GM21381 (cell line): ENCODE data around the gene HINT2.

Experiments used
- ATAC-seq: cut with Tn5 transposase; IDR thresholded peaks from one replicate; pipeline ENCODE4 v1.9.1; 2021; ENCODE audit warnings: mild to moderate bottlenecking, moderate library complexity; ENCODE audit not compliant: unreplicated experiment

HINT2 gene

GRCh38 chr9:35841645-35841900, 26.7 kb upstream of the HINT2 start:
- ATAC-seq, result no peak

DNA sequence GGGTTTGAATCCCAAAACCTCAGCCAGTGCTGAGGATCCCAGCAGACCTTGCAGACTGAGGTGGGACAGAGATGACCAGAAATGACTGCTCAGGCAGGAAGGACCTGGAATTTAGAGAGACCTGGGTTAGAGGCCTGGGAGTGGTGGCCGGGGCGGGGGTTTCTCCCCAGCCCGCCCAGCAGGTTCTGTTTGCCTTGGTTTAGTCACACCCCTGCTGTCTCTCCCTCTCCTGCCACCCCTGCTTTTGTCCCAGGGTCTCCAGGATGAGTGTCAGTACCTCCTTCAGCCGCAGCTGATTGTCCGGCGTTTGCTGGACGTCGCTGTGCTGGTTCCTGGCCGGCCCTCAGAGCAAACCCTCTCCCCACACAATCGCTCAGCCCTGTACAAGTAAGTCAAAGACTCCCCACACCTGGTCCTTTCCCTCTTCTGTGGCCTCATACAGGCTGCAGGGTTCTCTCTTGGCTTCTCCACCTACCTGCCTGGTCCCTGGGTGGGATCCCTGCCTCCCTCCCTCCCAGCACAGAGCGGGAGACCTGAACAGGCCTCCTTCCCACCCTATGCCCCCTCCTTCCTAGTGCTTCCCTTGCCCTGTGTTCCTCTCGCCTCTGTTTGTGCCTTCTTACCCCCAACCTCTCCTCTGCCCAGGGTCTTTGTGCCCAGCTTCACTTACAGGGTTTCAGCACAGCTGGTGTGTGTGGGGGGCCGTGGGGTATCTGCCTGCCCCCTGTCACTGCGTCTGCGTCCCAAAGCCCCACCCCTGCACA, 26.2 kb upstream of the HINT2 start:
- no peak for ATAC-seq

- ATAC-seq, result no peak
These were observed 25.1 kb upstream of the HINT2 start for GRCh38 chr9:35839926-35840325.

GRCh38 chr9:35836595-35836994, 21.8 kb upstream of the HINT2 start:
- no peak for ATAC-seq

DNA sequence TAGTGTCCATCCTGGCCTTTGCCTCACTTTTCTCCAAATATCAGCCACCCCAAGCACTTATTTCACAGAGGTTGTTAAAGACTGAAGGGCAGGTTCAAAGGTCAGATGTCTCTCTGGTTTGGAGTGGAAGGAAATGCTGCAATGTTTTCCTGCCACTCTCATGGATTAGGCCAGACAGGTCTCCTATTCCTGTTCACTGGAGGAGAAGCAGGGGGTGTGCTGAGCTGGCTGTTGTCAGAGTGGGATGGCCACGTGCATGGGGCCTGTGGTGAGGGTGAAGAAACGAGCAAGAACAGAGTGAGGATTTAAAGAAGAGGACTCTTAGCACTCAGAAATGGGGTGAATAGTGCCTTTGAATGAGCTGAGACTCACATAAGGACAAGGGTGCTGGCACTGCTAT, 20.9 kb upstream of the HINT2 start:
- ATAC-seq, result no peak

GRCh38 chr9:35835216-35835632, 20.4 kb upstream of the HINT2 start:
- ATAC-seq, result no peak

DNA sequence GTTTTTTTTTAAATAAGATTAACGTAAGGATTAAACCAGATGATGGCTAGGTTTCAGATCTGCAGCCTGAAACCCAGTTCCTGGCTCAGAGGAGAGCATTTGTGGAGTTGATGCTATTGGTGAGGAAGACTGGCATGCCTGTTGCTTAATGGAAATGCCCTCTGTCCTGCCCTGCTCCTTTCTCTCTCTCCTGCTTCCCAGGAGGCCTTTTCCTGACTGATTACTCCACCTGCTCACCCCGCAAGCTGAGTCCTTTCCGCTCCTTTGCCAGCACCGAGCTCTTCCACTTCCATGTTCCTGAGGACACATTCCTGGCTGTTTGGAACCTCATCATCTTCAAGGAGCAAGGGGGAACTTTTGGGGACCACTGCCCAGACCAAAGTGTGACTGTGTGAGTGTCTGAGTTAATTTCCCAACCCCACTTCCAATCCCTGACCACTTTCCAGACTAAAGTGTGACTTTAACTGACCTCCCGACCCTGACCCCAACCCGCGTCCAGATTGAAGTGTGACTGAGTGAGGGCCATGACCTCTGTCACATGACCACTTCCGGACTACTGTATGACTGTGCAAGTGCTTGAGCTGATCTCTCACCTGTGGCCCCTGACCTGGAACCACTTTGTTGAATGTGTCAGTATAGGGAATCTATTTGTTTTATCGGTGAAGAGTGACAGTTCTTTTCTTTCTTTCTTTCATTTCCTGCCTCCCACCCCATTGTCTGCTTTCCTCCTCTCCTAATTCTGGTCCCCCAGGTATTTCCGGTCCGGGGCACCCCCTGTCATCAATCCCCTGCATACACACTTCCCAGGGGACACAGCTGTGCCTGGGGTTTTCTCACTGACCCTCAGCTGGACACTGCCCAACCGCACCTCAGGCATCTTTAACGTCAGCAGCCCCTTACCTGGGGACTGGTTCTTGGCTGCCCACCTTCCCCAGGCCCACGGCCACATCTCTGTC, 19.7 kb upstream of the HINT2 start:
- ATAC-seq, result no peak

GRCh38 chr9:35832814-35833213, 18.0 kb upstream of the HINT2 start:
- no peak for ATAC-seq

DNA sequence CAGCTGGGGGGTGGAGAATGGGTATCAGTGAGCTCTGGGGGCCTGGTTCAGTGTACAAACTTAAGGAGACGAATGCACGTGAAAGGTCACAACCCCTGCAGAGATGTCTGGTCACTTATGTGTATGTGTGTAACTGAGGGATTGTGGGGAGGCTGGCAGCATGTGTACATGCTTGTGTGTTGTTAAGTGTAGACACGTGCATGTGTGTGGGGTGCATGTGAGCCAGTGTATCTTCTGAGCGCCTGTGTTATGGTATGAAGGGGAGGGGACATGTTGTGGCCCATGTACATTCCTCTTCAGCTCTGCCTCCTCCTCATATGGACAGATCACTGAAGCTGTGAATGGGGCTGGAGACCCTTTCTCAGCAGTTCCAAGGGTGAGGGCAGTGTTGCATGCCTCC, 16.2 kb upstream of the HINT2 start:
- no peak for ATAC-seq

DNA sequence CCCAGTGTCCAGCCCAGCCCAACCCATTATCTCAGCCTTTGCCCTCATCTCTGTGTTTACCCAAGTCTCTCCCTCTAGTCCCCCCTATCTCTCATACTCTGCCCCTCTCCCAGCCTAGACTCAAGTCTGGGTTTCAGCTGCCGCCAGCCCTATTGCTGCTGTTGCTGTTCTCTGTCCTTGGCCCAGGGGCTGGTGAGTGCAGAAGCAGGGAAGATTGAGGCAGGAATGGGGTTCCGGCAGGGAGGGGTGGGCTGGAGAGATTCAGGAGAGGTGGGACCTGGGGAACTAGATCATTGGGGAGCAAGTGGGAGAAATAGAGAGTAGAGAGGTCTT, 14.9 kb upstream of the HINT2 start:
- no peak for ATAC-seq

DNA sequence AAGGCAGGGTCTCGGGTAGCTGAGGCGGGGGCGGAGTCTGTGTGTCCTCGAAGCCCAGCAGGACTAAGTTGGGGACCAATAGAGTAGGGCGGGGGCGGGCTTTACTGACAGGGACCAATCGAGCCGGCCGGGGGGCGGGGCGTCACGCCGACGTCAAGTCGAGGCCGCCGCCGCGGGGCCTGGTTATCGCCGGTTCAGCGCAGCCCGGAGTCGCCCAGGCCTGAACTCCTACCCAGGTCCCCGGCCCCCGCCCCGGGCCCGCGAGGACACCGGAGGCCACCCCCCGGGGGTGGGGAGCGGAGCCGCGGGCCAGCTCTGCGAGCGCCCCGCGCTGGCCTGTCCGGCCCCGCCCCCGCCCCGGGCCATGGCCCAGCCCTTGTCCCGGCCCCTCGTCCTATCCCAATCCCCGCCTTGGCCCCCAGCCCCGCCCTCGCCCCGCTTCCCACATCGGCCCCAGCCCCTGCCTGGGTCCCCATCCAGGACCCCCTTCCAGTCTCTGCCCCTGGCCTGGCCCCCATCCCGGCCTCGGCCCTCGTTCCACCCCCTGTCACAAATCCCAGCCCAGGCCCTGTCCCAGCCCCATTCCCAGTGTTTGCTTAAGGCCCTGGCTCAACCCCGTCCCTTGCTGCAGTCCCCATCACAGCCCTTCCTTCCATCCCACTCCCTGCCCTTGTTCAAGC, 14.4 kb upstream of the HINT2 start, which contains the start of gene TMEM8B:
TSS of gene TMEM8B (plus strand) at position 145 of the 680 bp plus-strand sequence. CDS start at position 365, 220 bp downstream.
- ATAC-seq, result peak; percentile 77

- no peak for ATAC-seq
These were observed 13.9 kb upstream of the HINT2 start, which contains the start of gene FAM221B for GRCh38 chr9:35828716-35829083. FAM221B (minus strand) TSS chr9:35828732; CDS start chr9:35826161, 2,571 bp downstream.

DNA sequence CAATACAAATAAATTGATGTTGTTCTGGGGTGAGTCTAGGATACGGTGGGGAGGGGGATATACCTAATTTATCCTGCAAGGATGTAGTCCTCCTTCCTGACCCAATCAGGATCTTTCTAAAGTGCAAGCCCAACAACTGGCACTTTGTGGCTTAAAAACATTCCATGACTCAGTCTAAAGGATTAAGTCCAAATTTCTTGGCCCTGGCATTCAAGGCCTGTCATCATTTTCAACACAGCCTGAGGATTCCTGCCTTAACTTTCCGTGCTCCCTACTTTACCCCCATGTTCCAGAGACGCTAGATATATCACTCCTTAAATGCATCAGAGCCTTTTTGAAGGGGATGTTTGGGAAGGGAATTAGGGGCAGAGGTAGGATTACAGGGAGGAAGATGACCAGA, 12.6 kb upstream of the HINT2 start:
- no peak for ATAC-seq

GRCh38 chr9:35826071-35826701, 11.3 kb upstream of the HINT2 start:
- ATAC-seq, result no peak

- no peak for ATAC-seq
These were observed 8.1 kb upstream of the HINT2 start for GRCh38 chr9:35822926-35823325.

GRCh38 chr9:35820076-35820475, 5.2 kb upstream of the HINT2 start:
- no peak for ATAC-seq

DNA sequence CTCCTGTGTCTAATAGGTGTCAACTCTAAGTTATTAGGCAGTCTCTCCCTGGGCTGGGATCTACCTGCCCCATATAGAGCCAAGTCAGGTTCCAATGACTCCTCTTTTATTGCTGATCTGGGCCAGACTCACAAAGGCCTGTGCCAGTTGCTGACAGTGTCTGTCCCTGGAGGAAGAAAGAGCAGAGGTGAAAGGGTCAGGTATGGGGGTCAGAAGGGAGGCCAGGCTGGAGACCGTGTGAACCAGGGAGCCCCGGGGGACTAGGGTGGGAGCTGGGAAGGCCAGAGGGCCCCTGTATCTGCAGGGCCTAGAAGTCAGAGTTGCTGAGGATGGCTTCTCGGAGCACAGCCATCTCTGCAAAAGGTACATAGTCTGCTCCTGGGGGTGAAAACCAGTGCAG, 3.5 kb upstream of the HINT2 start:
- ATAC-seq, result no peak

DNA sequence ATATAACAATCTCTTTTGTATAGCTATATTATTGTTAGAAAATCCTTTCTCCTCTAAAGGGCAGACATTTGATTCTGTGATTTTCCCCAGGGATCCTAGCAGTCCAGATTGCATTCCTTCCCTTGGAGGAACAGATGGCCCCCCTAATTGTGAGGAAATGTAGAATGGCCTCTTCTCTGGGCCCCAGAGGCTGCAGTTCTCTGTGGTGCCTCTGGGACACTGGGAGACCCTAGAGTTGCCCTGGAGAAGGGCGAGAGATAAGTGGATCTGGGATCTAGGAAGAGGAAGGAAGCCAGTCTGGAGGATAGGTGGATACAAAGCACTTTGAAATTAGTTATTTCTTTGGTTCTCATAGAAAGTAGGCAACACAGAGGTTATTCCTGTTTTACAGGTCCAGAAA, 1.9 kb upstream of the HINT2 start:
- no peak for ATAC-seq

DNA sequence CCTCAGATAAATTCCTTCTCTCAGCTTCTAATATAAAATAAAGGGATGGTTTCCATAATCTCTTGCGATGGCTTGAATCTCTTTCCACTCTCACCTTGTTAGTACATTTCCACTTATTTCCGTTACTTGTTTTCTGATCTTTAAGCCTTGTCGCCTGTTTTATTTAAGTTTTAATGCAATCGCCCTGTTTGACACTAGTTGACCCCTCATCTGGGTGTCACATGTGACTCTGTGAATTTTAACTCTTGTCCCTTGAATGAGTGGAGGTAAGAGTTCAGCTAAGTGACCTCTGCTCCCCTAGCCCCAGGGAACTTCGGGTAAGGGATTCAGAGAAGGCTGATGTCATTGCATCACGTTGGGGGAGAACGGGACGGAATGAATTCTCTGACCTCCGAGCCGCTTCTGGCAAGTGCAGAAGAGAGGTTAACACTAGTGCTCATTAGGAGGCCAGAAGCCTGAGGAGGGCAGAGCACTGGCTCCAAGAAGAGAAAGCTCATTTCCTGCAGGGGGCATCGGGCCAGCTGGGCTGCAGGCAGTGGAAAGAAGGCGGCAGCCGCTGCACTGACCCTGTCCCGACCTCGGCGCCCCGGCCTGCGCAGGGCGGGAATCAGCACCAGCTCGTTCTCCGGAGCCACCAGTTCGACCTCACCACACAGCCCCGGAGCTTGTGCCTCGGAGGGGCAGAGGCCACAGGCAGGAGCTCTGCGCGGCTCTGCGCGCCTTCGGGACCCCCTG, 569 bp downstream of the HINT2 start:
- peak; percentile 19 for ATAC-seq

DNA sequence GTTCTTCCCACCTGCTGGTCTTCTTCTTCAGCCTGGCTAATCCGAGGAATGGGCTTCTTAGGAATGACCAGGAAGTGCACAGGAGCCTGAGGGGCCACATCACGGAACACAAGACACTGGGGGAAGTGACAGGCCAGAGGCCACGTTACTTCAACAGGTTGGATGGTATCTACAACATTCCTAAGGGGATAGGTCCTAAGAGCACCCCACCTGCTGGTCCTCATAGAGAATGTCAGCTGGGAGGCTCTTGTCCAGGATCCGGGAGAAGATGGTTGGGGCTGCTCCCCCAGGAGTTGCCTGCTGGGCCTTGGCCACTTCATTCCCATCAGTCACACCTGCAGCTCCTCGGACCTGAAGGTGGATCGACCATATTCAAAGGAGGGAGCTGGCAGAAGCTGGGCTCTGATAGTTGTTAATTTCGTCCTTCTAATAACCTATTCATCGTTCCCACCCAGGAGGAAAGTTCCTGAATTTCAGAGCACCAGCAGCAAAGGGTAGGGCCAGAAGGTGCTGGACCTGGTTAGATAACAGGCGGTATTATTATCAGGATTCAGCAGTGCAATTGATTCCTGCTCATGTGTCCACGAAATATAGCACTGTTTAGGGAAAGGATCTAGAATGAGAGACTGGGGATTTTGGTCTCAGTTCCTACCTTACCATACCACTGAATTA, 1.3 kb downstream of the HINT2 start:
- ATAC-seq, result no peak
